Subcutaneous abdominal adipose tissue (tissue), 5 donors: Measurements from ENCODE around the gene SFMBT1.

Source experiments
- H3K27ac ChIP-seq: one replicate; pipeline ENCODE4 v1.7.0; 2013; ENCODE audit warnings: low read depth, mild to moderate bottlenecking, inconsistent platforms, low read length, moderate library complexity
- H3K27me3 ChIP-seq, 5 donors: one replicate each; pipeline ENCODE4 v1.7.0; 2013; ENCODE audit warnings: low read length in 5 of 5, inconsistent platforms in 1 of 5; ENCODE audit not compliant: control insufficient read depth in 5 of 5, insufficient read depth in 4 of 5
- H3K36me3 ChIP-seq, 5 donors: one replicate each; pipeline ENCODE4 v1.7.0; 2013; ENCODE audit warnings: low read length in 5 of 5; ENCODE audit not compliant: control insufficient read depth in 5 of 5, insufficient read depth in 5 of 5
- H3K4me1 ChIP-seq, 5 donors: one replicate each; pipeline ENCODE4 v1.7.0; 2013; ENCODE audit warnings: low read length in 5 of 5, mild to moderate bottlenecking in 3 of 5, moderate library complexity in 1 of 5; ENCODE audit not compliant: control insufficient read depth in 5 of 5, insufficient read depth in 5 of 5
- H3K4me3 ChIP-seq, 5 donors: one replicate each; pipeline ENCODE4 v1.7.0; 2013; ENCODE audit warnings: low read length in 5 of 5, low read depth in 1 of 5
- H3K9ac ChIP-seq, 5 donors: one replicate each; pipeline ENCODE4 v1.7.0; 2013; ENCODE audit warnings: low read length in 5 of 5, mild to moderate bottlenecking in 4 of 5, moderate library complexity in 3 of 5
- H3K9me3 ChIP-seq, 5 donors: one replicate each; pipeline ENCODE4 v1.7.0; 2013; ENCODE audit warnings: low read length in 5 of 5; ENCODE audit not compliant: control insufficient read depth in 5 of 5
- donor health status: healthy.
- donor health status: healthy.
- donor health status: healthy.
- donor health status: healthy.
- donor health status: healthy.

The SFMBT1 gene

DNA sequence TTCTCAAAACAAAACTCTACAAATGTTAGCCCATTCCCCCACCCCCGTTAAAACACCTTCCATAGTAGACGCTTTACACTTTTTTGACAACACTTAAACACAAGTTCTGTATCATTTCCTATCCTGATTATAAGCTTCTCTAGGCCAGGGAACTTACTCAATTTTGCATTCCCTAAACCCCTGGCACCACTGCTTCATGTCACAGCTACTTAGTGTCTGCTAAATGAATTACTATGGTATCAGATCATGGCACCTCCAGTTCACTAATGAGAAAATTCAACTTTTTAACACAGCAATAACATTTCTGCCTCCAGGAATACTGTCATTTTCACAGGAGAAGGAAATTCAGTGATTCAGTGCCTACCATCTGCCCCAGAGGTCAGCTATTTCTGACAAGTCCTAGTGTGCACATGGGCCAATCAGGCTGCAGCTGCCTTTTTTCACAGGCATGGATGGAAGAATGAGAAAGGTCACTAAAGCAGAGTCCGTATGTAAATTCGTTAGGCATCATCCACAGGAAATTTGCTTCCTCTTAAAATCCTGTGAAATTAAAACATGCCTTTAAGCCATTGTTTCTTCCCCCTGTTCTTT is 18.5 kb downstream of the SFMBT1 start:
- H3K36me3 ChIP-seq, result no peaks in the 10 kb centered on the region
- H3K9me3 ChIP-seq, result no peaks in the 10 kb centered on the region
- no peak overlapping the region for H3K4me3 ChIP-seq
- H3K27me3 ChIP-seq, result no peaks in the 10 kb centered on the region
- H3K9ac ChIP-seq, result no peak overlapping the region
- no peaks in the 10 kb centered on the region for H3K4me1 ChIP-seq
- no peak overlapping the region for H3K27ac ChIP-seq

GRCh38 chr3:53026382-53027162 is 19.3 kb downstream of the SFMBT1 start:
- H3K27me3 ChIP-seq, result no peaks in the 10 kb centered on the region
- no peaks in the 10 kb centered on the region for H3K4me1 ChIP-seq
- H3K27ac ChIP-seq, result no peak overlapping the region
- H3K9ac ChIP-seq, result peak overlapping the region in 1 of 5 donors; percentile 30
- no peak overlapping the region for H3K4me3 ChIP-seq
- no peaks in the 10 kb centered on the region for H3K36me3 ChIP-seq
- no peaks in the 10 kb centered on the region for H3K9me3 ChIP-seq

DNA sequence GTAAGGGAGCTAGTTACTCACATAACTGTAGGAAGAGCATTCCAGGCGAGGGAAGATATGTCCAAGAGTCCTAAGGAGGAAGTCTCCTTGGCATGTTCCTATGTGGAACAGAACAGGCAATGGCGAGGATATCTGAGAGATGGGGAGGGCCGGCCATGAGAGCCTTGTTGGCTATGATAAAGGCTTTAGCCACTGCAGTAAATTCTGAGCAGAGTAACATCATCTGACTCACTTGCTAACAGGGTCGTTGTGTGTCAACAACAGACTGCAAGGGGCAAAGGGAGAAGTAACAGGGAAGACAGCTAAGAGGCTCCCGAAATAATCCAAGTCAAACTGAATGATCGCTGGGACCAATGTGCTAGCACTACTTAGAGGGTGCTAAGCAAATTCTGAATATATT is 21.6 kb downstream of the SFMBT1 start:
- no peak overlapping the region for H3K9ac ChIP-seq
- H3K4me3 ChIP-seq, result no peak overlapping the region

GRCh38 chr3:53023072-53023823 is 22.6 kb downstream of the SFMBT1 start:
- Histone ChIP-seq H3K36me3 (no peaks in the 10 kb centered on the region), H3K4me1 (peaks cover 0 to 3% (median 0%) of the 10 kb centered on the region in 5 donors), H3K27ac (no peak overlapping the region), H3K27me3 (no peaks in the 10 kb centered on the region), H3K9me3 (no peaks in the 10 kb centered on the region), H3K9ac (no peak overlapping the region), H3K4me3 (no peak overlapping the region)

More for the DNA sequence above, 21.6 kb downstream of the SFMBT1 start:
- H3K9me3 ChIP-seq, result no peaks in the 10 kb centered on the region
- H3K27me3 ChIP-seq, result no peaks in the 10 kb centered on the region
- H3K27ac ChIP-seq, result no peak overlapping the region
- H3K4me1 ChIP-seq, result no peaks in the 10 kb centered on the region
- no peaks in the 10 kb centered on the region for H3K36me3 ChIP-seq

GRCh38 chr3:53022647-53023046 is 23.2 kb downstream of the SFMBT1 start:
- Histone ChIP-seq H3K36me3 (no peaks in the 10 kb centered on the region), H3K9me3 (no peaks in the 10 kb centered on the region), H3K27ac (no peak overlapping the region), H3K4me1 (peaks cover 0 to 3% (median 0%) of the 10 kb centered on the region in 5 donors), H3K27me3 (no peaks in the 10 kb centered on the region), H3K4me3 (no peak overlapping the region), H3K9ac (no peak overlapping the region)

GRCh38 chr3:53016236-53016635 is 29.6 kb downstream of the SFMBT1 start:
- Histone ChIP-seq H3K36me3 (no peaks in the 10 kb centered on the region), H3K4me1 (peaks cover 0 to 3% (median 0%) of the 10 kb centered on the region in 5 donors), H3K4me3 (no peak overlapping the region), H3K9me3 (no peaks in the 10 kb centered on the region), H3K27ac (no peak overlapping the region), H3K9ac (no peak overlapping the region), H3K27me3 (no peaks in the 10 kb centered on the region)

- Histone ChIP-seq H3K9ac (no peak overlapping the region), H3K9me3 (no peaks in the 10 kb centered on the region), H3K27ac (no peak overlapping the region), H3K27me3 (no peaks in the 10 kb centered on the region), H3K36me3 (no peaks in the 10 kb centered on the region), H3K4me3 (no peak overlapping the region), H3K4me1 (peaks cover 0 to 4% (median 0%) of the 10 kb centered on the region in 5 donors)
These were observed 34.5 kb downstream of the SFMBT1 start for GRCh38 chr3:53011324-53011723.

DNA sequence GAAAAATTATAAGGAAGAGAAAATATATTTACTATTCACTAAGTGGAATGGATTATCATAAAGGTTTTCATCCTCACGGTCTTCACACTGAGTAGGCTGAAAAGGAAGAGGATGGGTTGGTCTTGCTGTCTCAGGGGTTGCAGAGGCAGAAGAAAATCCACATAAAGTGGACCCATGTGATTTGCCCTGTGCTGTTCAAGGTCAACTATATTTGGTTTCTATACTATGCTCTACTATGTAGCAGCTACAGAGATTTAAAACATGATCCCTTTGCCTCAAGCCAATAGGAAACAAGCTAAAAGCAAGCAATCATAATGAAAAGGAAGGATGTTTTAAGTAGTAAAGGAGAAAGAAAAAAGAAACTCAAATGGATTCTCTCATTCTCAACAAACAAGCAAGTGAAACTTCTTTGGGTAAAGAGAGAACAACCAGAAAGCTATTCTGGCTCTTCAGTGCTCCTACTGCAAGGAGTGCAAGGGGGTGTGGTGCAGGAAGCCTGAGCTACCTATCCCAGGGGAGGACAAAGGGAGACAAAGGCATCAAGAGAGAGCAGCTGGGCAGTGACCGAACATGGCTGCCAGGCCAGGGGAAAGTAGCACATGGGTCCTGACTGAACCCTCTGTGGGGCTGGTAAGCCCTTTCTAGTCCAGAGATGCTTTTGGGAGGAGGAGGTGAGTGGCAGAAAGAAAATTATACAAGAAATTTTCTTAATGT is 35.9 kb downstream of the SFMBT1 start:
- Histone ChIP-seq H3K9me3 (no peaks in the 10 kb centered on the region), H3K9ac (no peak overlapping the region)

DNA sequence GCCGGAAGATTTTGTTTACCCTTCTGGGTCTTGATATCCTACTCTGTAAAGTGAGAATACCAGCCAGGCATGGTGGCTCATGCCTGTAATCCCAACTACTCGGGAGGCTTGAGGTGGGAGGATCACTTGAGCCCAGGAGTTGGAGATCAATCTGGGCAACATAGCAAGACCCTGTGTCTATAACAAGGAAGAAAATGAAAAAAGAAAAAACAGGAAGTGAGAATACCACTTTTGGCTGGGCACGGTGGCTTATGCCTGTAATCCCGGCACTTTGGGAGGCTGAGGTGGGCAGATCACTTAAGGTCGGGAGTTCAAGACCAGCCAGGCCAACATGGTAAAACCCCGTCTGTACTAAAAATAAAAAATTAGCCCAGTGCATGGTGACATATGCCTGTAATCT is 36.9 kb downstream of the SFMBT1 start:
- Histone ChIP-seq H3K27ac (no peak overlapping the region), H3K27me3 (no peaks in the 10 kb centered on the region), H3K9ac (no peak overlapping the region), H3K4me1 (peaks cover 0 to 4% (median 0%) of the 10 kb centered on the region in 5 donors), H3K4me3 (no peak overlapping the region), H3K9me3 (no peaks in the 10 kb centered on the region), H3K36me3 (no peaks in the 10 kb centered on the region)

More for the DNA sequence above, 35.9 kb downstream of the SFMBT1 start:
- H3K27me3 ChIP-seq, result no peaks in the 10 kb centered on the region
- no peaks in the 10 kb centered on the region for H3K36me3 ChIP-seq
- no peak overlapping the region for H3K4me3 ChIP-seq
- peaks cover 0 to 4% (median 0%) of the 10 kb centered on the region in 5 donors for H3K4me1 ChIP-seq
- no peak overlapping the region for H3K27ac ChIP-seq
